ENCODE data around the gene EHD3.

EHD3 gene

DNA sequence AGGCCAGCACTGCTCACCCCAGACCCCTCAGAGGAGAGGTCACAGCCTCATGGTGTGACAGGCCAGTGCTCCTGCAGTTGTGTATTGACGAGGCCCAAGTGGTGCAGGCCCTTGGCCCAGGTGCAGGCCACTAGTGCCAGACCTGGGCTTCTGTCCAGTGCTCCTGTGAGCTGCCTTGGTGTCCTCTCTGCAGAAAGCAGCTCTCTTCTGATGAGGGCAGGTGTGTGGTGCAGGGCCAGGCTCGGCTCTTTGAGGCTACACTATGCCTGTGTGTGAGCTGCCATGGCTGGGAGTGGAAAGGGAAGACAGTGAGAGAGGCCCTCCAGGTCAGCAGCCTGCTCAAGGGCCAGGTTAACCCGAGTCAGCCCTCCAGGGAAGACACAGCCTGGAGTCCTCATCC is 17.1 kb downstream of the EHD3 start:
- no peak overlapping the region for H3K4me3 ChIP-seq (ENCODE audit: low read depth, low read length)
- DNase-seq (ENCODE audit: low read depth) = no peak

DNA sequence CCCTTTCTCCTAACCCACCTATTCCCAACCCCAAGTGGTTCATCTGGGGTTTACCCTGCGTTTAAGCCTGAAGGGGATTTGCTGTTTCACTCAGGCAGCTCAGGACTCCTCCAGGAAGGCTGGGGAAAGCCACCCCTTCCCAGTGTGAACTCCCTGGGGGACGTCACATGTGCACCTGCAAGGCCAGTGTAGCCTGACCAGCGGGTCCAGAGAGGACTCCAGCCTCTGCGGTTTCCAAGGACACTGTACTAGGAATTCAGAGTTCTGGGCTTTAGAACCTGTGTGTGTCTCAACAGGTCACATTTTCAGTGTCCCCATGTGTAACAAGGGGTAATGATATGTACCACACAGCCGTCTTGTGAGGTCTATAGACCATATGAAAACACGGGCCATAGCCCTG is 17.9 kb downstream of the EHD3 start:
- H3K4me3 ChIP-seq (ENCODE audit: low read depth, low read length) = no peak overlapping the region
- DNase-seq (ENCODE audit: low read depth) = no peak

DNA sequence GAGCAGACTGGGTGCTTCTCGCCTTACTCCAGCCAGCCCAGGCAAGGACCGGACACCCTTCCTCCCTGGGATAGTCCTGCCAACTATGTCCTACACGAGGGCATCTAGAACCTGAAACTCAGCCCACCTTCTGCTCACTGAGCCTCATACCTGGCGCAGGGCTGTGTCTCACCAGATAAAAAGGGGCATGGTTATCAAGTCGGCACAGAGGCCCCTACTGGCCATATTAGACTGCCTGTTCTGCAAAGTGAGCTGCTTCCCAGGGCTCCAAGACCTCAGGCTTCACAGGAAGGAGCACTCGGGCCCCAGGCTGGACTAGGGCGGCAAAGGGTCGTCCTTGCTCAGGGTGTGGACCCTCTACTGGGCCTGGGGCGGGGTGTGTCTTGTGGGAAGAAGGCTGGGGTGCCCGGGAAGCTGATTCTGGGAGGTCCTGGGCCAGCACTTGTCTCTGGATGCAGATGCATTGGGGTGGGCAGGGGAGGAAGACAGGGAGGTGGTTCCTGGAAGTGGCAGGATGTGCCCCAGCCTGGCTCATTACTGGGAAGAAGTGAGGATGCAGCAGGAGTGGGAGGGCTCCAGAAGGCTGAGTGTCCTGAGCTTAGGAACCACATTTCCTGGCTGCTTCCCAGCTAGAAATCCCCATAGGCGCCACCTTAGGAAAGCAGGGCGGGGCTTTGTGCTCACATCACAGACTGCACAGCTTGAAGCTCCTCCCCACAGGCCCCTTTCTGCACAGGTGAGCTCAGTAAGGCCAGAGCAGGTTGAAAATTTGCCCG is 19.6 kb downstream of the EHD3 start:
- no peak overlapping the region for H3K4me3 ChIP-seq (ENCODE audit: low read depth, low read length)
- no peak for DNase-seq (ENCODE audit: low read depth)

DNA sequence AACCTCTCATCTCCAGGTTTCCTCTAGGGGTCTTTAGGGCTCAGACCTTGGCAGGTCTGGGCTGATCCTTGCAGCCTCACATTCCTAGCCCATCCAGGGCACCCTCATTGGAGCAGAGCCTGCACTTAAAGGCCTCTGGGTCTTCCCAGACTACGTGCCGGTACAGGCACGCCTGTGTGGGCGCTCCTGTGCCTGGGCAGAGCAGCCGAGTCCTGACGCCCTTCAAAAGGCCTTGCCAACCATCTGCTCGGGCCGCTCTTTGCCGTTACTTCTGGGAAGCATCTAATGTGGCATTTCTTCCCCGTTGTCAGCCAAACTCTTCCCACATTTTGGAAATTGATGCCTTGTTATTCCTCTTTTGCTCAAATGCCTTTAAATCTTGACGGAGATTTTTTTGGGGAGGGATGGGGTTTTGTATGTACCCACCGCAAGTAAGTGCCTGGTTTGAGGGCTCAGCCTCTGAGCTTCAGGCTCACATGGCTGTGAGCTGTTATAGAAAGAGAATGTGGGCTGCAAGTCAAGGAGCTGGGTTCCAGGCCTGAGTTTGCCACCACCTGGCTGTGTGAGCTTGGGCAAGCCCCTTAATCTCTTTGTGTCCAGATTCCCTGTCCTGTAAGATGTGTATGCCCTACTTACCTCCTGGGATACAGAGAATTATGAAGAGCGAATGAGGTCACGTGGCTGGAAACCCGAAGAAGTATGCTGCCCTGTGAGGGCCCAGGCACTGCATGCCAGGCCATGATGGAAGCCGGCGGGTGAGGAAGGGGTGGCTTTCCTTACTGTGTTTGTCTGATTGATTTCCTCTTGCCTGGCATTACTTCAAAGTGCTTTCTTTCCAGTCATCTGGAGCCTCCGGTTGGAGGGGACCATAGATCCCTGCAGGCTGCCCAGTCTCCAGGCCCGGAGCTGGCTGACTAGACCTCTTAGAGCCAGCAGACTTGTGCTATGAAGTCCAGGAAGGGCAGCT is 20.6 kb downstream of the EHD3 start:
- DNase-seq (ENCODE audit: low read depth) = no peak
- H3K4me3 ChIP-seq (ENCODE audit: low read depth, low read length) = no peak overlapping the region

DNA sequence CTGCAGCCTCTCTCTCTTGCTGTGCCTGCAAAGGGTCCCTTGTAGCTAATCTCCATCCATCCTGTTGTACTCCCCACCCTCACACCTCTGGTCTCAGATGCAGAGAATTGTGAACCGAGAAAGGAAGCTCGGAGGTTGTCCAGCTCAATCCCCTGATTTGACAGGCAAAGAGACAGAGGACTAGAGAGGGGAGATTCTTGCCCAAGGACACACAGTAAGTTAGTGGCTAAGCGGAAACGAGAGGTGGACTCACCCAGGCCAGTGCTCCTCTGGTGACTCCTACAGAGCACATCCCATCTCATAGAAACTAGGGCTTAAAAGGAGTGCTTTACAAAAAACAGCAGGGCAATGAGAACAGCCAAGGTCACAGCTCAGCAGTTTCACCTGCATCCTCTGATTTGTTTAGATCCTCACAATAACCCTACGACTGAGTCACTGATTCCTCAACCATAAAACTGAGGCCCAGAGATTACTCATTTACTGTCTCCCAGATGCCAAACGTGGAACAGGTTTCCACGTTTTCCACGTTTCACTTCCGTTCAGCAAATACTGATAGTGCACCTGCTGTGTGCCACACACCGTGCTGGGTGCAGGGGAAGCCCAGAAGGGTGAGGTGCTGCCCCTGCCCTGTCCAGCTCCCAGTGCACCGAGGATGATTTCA is 22.1 kb downstream of the EHD3 start:
- no peak for DNase-seq (ENCODE audit: low read depth)
- no peak overlapping the region for H3K4me3 ChIP-seq (ENCODE audit: low read depth, low read length)

DNA sequence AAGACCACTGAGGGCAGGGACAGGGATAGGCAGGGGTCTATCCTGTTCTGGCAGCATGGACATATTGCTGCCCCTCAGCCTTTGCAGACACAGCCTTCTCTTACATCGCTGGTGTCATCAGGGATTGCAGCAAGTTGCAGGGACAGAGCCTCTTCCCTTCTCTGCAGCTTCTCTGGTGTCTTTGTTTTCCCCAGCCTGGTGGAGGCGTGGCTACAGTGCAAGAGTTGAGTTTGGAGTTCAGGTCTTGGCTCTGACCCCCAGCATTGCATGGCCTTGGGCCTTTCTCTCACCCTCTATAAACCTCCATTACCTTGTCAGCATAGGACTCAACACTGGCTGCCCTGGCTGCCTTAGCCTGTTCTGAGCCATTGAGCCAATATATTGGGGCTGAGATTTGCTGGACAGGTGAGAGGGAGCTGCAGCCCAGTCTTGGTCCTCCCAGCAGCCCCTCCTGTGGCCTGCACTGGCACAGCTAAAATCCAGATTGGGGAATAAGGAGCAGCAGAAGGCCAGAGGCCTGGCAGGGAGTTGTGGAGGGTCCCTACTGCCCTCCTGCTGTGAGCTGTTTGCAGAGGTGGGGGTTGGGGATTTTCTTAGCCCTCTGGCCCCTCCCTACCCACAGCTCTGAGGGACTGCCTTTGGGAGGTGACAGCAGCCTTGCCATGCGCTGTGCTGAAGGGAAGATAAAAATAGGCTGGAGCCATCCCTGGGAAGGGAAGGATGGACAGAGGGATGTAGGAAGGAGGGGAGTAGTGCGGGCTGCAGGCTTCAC is 22.8 kb downstream of the EHD3 start:
- DNase-seq (ENCODE audit: low read depth) = no peak
- H3K4me3 ChIP-seq (ENCODE audit: low read depth, low read length) = no peak overlapping the region

DNA sequence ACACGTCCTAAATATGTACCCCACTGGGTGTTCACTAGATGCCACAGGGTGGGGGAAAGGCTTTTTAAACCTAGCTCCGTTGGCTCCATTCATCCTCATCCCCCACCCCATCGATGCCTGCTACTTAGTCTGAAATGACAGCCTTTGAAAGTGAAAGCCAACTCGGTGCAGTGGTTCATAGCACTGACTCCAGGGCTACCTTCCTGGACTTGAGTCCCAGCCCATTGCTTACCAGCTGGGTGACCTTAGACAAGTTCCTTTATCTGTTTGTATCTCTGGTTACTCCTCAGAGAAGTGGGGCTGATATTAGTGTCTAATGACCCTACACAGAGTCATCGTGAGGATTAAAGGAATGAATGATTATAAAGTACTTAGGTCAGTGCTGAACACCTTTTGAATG is 24.4 kb downstream of the EHD3 start:
- no peak overlapping the region for H3K4me3 ChIP-seq (ENCODE audit: low read depth, low read length)
- DNase-seq (ENCODE audit: low read depth) = no peak

DNA sequence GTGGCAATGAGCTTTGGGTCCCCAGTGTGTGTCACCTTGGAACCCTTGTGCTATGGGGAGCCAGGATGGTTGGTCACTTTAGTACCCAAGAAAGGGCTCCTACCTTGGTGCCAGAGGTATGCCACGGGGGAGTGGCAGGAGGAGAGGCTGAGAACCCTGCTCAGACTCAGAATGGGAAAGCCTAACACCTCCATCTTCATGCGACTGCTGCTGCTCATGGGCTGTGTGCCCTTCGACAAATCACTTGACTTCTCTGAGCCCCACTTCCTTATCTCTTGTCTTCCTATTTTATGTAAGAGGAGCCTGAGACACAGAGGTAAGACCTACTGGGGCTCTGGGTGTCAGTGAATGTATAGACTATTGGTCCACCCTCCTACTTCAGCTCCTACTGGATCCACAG is 25.1 kb downstream of the EHD3 start:
- H3K4me3 ChIP-seq (ENCODE audit: low read depth, low read length) = no peak overlapping the region

DNA sequence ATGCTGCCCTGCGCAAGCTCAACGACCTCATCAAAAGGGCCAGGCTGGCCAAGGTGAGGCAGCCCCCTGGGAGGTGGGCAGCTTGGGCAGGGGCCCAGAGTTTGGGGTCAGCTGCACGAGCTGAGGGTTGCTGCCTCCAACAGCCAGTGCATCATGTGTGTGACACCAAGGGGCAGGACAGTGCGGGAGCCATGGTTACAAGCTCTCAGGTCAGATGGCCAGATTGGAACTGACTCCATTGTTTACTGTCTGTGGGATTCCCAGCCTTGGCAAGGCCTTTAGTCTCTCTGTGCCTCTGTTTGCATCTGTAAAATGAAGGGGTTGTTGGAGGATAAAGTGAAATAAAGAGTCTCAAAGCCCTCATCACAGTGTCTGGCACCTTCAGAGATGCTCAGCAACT is 26.9 kb downstream of the EHD3 start:
- H3K4me3 ChIP-seq (ENCODE audit: low read depth, low read length) = no peak overlapping the region
- DNase-seq (ENCODE audit: low read depth) = no peak

More for the DNA sequence above, 25.1 kb downstream of the EHD3 start:
- no peak for DNase-seq (ENCODE audit: low read depth)

DNA sequence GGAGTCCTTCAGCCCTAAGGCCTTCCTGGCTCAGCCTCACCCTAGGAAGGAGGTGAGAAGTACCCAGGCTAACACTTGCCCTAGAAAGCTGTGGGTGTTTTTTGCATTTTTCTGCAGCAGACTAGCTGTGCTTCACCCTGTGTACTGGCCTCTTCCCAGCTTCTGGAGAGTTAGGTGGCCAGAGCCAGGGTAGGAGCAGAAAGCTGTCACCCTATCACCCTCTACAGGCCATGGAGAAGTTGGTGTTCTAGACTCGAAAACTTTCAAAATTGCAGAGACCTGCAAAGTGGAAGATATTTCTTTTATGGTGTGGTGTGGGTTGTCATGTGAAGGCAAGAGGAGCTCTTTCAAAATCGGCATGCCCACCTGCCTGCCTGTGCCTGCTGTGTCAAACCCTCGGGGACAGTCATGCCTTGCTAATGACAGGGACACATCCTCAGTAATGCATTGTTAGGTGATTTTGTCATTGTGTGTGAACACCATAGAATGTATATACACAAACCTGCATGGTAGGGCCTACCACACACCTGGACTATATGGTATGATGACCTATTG is 29.8 kb downstream of the EHD3 start:
- H3K4me3 ChIP-seq (ENCODE audit: low read depth, low read length) = no peak overlapping the region
- no peak for DNase-seq (ENCODE audit: low read depth)

DNA sequence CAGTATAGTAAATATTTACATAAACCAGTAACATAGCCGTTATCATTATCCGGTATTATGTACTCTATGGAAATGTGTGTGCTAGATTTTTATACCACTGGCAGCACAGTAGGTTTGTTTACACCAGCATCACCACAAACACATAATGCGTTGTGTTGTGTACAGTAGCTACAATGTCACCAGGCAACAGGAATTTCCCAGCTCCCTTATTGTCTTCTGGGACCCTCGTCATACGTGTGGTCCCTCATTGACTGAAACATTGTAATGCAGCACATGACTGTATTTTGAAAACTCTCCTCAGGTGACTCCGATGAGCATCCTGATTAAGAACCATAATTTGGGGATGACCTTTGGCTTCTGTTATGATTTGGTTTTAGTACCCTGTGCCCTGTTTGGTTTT is 31.3 kb downstream of the EHD3 start:
- no peak for DNase-seq (ENCODE audit: low read depth)
- H3K4me3 ChIP-seq (ENCODE audit: low read depth, low read length) = no peak overlapping the region

DNA sequence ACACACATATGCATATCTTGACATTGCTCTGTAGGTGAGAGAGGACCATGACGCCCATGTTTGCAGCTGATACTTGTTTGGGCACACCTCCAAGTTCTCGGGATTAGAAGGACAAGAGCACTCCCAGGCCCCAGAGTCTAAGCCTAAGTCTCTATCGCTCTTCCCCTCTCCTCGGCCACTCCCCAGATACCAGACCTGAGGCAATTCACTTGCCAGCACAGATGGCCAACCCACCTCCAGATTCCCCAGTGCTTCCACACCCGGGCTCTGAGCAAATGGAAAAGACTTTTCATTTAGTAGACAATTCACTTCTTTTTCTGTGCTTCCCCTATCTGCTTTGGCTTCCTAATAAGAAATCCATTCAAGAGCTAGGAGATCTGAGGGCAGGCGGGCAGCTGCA is 32.9 kb downstream of the EHD3 start:
- no peak overlapping the region for H3K4me3 ChIP-seq (ENCODE audit: low read depth, low read length)
- DNase-seq (ENCODE audit: low read depth) = no peak

DNA sequence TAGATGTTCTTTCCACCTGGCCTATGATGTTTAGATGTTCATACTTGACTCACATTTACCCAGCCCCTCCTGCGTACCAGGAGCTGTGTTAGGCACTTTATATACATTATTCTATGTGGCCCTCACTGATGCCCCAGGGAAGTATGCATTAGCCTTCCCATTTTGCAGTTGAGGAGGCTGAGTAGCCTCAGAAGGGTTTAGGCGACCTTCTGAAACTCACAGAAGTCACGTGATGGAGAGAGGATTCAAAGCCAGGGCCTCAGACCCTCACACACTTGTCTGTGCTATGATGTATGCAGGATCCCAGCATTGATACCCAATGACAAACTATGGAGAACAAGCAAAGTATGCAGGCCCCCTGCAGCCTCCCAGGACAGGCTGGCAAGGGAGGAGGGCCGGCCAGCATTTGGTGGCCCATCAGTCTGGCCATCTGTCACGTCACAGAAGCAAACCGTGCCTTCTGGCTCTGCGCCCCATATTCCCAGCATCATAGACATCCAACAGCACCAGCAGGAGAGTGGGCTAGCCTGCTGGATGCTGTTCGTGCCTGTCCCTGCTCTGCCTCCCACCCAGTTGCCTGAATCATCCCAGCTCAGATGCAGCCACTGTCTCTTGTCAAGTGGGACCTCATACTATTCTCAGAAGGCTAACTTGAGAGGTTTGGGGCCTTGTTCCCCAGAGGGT is 33.6 kb downstream of the EHD3 start:
- H3K4me3 ChIP-seq (ENCODE audit: low read depth, low read length) = no peak overlapping the region
- no peak for DNase-seq (ENCODE audit: low read depth)

DNA sequence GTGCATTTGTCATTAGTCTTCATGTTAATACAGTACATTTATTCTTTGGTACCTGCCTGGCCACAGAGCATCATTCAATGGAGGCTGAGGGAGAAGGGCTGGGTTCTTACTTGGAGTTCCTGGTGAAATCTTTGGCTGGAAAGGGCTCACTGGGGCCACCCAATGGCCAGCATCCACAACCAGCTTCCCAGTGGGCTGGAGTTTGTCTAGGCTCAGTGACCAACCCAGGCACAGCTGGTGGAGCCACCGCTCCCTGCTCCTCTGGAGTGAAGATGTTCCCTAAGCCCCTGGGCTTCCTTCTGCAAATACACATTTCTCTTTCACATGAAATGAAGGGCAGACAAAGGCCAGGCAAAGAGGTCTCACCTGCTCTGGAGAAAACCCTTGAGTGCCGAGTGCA is 34.4 kb downstream of the EHD3 start:
- DNase-seq (ENCODE audit: low read depth) = no peak

DNA sequence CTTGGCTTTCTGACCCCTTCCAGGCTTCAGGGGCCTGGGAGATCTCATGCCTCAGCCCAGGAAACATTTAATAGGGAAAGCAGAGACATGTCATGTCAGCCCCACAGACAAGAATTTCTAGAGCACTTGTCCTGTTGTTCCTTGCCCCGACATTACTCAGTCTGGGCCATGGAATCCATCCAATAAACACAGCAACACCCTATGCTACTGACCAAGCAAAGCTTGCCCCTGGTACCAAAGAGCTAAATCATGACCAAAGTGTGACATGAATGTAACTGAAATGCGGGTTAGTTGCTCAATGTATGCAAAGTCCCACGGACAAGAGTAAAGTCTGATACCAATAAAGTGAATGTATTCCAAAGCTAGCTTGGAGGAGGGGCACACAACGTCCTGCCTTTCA is 35.1 kb downstream of the EHD3 start:
- DNase-seq (ENCODE audit: low read depth) = no peak
- no peak overlapping the region for H3K4me3 ChIP-seq (ENCODE audit: low read depth, low read length)

More for the DNA sequence above, 34.4 kb downstream of the EHD3 start:
- no peak overlapping the region for H3K4me3 ChIP-seq (ENCODE audit: low read depth, low read length)

DNA sequence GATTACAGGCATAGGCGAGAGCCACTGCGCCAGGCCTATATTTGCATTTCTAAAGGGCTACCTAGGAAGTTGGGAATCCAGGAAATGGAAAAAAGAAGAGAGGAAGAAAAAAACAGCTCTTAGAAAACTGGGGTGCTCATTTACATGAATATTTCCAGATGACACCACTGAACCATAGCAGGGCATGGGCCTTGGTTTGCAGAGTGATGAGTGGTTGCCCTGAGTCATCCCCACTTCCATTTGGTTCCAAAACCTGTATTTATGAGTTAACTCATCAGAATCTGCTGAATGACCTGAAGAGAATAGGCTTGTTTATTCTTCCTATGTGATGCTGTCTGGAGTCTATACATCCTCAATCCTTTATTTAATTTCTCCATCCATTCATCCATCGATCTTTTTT is 36.2 kb downstream of the EHD3 start:
- no peak overlapping the region for H3K4me3 ChIP-seq (ENCODE audit: low read depth, low read length)
- no peak for DNase-seq (ENCODE audit: low read depth)

DNA sequence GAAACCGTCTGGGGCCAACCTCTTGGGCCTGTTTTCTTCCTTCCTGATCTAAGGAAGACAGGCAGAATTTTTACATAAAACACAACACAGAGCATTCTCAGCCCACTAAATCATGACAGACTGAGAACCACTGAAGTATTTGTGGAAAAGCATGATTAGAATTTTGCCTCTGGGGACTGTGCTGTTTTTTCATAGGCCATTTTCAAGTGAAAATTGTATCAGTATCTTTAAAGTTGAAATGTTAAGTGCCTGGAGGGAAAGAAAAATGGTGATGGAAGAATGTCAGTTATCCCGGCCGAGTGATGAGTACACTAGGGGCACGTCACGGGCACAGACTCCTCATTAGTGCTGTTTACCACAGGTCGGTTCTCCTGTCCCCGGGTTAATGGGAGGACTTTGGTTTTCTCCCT is 36.9 kb downstream of the EHD3 start:
- no peak for DNase-seq (ENCODE audit: low read depth)
- H3K4me3 ChIP-seq (ENCODE audit: low read depth, low read length) = no peak overlapping the region

DNA sequence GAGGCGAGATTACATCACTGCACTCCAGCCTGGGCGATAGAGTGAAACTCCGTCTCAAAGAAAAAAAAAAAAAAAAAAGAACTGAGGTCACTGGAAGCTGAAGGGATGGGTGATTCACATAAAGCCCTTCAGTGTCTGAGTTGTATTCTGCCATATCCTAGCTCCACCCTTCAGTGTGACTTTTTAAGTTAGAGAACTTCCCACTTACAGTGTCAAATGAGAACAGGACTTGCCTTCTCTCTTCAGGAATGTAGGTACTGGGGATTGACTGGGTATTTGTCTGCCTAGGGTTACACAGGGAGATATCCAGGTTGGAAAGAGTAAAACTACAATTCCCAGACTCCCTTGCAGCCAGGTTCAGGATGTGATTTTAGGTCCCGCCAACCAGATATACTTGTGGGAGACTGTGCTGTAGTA is 37.9 kb downstream of the EHD3 start:
- no peak for DNase-seq (ENCODE audit: low read depth)
- no peak overlapping the region for H3K4me3 ChIP-seq (ENCODE audit: low read depth, low read length)
